ENCODE data around the gene SLC18A3.

Gene SLC18A3

DNA sequence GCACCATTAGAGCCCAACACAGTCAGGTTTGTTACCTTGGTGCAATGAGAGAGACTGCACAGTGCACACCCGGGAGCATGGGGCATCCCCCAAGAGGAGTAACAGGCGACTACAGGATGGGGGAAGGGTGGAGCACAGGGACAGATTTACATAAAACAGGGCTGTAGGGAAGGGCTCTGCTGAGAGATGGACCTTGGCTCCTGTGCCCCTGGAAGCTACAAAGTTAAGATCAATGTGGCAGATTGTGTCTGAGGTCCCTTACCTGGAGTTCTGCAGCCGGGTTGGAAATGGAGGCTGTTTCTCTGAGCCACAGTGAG lies 13.7 kb upstream of the SLC18A3 start:
- DNase-seq (ENCODE audit: low spot score) = no peak

DNA sequence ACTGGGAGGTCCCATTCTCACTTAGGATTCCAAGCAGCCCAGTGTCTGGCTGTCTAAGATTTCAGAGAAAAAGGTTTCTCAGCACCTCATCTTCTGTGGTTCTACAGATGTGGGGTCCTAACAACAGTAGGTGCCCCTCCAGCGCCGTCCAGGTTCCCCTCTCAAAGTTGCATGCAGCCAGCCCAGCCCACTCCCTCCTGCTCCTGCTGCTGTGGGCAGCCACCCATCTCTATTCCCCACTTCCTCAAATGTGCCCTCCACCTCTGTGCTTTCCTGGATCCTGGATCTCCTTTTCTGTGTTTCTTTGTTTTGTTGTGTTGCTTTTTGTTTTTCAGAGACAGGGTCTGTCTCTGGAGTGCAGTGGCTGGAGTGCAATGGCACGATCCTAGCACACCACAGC lies 13.3 kb upstream of the SLC18A3 start:
- no peak for DNase-seq (ENCODE audit: low spot score)

DNA sequence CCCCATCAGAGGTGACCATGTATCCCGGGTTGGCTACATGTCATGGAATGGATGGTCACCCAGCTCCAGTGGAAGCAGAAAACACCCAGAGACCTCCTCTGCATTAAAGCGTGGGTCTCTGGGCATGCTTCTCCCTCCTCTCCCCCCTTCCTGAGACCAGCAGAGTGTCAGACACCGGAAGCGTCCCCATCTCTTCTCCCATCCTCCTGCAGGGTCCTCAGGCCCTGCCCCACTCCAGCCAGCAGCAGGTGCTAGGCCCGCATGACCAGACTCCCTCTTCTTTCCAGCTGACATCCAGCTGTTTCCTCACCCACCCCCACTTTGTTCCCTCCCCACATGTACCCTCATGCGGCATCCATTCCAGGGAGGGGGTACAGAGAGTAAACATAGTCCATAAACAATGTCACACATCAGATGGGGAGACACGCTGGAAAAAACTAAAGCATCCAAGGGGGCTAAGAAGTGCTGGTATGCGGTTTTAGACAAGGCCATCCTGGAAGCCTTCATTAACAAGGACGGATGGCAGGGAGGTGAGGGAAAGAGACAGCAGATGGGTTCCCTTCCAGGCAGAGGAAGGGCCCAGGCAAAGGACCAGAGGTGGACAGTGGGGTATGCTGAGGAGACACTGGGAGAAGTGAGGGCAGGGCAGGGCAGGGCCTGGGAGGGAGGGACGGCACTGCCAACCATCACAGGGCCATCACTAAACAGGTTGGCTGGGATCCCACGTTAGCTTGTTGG lies 12.5 kb upstream of the SLC18A3 start:
- DNase-seq (ENCODE audit: low spot score) = no peak

DNA sequence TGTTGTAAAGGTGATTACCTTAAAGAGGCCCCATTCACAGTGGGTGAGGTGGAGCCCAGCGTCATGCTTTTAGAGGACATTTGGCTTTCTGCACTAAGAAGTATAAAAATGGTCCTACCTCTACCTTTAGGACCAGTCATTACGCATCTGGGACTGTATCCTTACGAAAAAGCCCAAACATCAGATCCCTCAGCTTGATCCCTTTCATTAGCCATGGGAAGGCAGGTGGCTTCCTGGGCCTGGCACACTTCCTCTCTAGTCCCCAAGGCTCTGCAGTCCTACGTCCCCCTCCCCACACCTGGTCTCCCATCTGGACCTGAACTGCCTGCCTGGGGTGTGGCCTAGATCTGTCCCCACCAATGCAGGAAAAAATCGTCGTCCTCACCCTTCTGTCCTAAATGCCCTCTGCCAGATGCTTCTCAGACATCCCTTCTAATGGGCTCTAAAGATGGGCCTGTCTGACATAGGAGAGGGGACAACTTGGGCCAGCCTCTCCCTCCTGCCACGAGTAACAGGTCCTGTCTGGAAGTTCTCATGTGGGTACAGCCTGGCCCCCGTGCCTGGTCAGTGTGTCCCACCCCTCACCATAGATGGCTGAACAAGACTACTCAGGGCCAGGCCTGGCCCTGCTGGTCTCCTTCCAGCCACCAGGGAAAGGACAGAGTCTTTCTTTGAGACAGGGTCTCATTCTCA lies 11.8 kb upstream of the SLC18A3 start:
- DNase-seq (ENCODE audit: low spot score) = no peak

DNA sequence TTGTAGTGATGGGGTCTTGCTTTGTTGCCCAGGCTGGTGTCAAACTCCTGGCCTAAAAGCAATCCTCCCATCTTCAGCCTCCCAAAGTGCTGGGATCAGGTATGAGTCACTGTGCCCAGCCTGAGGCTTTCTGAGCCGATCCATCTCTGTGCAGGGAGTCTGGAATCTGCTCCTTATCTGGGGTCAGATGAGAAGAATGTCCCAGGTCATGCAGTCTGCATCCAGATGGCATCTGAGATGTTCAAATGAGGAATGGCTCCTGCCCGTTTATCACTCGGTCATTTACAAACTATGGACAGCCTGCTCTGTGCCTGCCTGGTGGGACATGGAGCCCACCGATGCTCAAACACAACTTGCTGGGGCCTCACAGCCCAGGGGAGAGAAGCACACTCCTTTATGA lies 11.1 kb upstream of the SLC18A3 start:
- DNase-seq (ENCODE audit: low spot score) = no peak

DNA sequence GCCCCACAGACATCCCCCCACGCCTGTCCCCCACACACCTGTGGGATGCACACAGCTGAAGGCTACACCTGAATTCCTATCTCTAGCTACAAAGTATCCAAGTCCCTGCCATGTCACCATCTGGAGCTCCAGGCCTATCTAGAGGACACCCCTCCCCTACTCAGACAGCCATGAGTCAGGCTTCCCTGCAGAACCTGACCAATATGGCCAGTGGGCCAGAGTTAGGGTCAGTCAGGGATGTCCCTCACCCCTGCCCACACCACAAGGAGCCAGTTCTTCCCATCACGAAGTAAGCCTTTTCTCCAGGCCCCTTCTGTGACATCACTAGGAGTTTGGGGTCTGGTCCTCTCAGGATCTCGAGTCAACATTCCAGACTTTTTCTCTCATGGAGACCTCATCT lies 10.6 kb upstream of the SLC18A3 start:
- no peak for DNase-seq (ENCODE audit: low spot score)

DNA sequence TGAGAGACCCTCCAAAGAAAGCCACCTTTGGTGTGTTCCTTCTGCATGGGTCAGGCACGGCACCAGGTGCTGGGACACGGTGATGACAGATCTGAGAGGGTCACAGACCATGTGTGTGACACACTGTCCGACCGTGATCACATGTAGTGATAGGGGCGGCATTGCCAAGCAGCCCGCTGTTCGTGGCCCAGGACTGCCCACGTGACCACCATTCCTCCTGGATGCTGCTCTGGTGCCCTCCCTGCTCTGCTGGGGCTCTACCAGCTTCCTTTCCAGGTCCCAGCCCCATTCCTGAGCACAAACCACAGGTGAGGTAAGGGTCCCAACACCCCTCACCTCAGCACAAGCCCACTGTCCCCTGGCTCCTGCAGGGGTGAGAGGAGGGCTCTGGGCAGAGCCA lies 10.1 kb upstream of the SLC18A3 start:
- DNase-seq (ENCODE audit: low spot score) = no peak

DNA sequence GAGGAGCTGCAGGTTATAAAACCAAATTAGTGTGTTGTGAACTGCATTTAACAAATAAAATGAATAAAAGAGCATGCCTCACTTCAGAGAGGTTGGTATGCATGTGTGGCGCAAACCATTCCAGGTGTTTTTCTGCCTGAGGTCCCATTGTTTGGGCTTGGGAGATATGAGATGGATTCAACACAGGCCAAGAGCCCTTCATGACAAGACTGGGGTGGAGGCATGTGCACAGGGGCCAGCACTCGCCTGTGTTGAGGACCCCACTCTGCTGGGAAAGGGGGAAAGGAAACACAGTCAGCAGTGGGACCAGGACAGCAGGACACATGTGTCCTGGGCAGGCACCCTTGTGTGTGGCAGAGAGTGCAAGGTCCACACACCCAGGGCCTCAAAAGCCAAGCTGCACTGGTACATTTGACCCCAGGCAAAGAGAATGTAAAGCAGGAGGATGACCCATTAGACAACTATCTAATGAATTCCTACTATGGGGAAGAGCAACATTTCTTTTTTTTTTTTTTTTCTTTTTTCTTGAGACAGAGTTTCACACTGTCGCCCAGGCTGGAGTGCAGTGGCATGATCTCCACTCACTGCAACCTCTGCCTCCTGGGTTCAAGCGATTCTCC lies 9.2 kb upstream of the SLC18A3 start:
- DNase-seq (ENCODE audit: low spot score) = no peak

DNA sequence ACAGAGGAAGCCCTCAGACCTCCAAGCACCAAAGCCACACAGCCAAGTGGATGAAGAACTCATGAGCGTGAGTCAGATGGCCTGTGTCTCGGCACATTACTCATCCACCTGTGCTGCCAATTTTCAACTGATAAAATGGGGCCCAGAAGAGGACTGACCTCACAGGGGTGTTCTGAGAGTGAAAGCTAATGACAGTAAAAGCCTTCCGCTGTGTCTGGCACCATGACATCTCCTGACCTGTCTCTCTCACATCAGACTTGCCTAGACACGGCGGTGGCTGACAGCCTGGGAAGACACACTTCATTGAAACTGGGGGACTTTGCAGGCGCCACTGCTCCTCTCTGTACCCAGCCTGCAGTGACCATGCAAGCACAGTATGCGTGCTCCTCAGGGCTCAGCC lies 8.3 kb upstream of the SLC18A3 start:
- DNase-seq (ENCODE audit: low spot score) = no peak

DNA sequence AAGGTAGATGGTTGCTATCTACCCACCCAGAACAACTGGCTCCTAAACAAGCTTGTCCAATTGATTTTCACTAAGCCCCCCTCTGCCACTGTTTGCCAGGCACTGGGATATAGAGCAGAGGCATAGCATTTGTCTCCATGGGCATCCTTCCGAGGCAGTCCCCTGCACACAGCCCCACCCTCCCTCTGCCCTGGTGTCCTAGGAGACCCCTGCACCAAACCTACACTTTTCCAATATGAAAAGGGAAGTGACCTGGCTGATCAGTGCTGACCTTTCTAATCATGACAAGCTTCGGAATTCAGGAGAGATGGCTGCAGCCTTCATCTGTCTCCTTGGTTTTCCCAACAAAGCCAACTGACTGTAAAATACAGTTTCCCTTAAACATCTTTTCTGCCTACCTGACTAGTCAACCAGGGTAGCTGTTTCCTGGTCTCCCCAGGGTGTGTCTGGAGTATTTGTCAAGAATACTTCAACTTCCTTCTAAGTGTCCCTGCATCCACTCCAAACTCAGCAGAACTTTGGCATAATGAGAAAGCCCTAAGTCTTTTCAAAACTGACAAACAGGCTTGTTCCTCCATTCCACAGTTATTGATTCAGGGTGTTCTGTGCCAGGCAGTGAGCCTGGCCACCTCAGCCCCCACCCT lies 7.6 kb upstream of the SLC18A3 start:
- no peak for DNase-seq (ENCODE audit: low spot score)

DNA sequence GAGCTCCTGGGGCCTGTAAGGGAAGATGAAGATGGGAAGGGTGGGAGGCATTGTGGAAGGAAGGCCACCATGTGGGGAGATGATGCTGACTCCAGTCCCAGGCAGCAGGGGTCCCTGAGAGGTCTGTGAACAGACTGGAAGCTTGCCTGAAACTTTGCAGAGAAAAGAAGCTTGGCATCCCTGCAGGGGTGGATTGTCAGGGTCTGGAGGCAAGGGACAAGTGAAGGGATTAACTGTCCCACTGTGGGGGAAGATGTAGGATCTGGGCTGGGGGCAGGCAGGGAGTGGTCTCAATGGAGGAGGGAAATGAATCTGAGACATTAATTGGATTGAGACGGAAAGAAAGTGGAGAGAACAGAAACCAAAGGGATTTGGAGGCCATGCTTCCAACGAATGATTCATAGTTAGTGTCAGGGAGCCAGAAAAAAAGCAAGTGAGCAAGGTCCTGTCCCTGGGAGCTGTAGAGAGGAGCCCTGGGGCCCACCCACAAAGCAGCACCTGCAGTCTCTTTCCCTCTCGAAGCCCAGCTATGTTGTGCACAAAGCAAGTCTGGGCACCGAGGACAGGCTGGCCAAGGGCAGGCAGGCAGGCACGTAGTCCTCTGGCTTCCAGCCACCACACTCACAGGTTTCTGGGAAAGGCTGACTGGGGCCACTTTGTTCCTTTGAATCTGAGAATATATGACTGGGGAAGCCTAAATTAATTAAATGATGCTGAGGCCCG lies 4.7 kb upstream of the SLC18A3 start:
- no peak for DNase-seq (ENCODE audit: low spot score)

DNA sequence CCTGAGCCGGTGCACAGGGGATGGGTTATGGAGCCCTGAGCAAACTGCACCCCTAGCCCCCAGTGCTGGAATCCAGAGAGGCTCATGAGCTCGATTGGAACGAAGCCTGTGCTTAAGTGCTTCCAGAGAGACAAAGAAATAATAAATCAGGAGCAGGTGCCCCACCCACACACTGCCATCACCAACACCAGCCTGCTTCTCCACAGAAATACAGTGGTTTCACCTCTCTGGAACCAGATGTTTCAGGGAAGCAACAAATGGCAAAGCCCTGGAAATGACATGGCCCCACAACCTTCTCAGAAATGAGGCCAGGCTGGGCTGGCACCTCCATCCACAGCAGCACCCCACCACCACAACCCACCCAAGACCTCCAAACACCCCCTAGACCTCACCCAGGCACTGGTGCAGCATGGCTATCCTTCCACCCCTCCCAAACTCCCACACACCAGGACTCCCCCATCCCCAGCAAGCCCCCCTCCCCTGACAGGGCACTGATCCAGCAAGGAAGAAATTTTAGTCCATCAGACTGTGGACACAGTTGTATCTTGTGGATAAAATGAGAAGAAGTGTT lies 4.1 kb upstream of the SLC18A3 start:
- DNase-seq (ENCODE audit: low spot score) = no peak

DNA sequence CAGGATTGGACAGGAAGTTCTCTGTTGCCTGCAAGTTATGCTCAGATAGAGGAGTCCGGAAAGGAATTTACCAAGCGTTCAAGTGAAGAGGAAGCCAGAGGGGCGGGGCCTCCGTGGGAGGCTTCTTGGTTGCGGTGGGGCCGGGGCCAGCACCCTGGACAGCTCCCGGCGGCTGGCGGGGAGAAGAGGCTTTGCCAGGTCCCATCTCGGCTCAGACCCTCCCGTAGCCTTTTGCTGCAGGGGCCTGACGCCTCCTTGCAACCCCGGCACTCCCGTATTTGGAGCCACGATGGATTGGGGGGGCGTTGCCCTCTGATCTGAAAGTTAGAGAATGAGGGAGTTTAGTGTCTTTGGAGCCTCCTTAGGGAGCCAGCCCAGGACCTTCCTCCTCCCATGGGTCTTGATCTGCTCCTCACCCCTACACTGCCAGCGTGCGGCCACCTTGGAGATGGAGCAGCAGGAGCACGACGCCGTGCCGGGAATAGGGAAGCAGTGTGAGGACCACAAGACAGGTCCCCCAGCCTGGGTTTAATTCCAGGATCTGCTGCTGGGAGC lies 3.1 kb upstream of the SLC18A3 start:
- peak; percentile 25 for DNase-seq (ENCODE audit: low spot score)

DNA sequence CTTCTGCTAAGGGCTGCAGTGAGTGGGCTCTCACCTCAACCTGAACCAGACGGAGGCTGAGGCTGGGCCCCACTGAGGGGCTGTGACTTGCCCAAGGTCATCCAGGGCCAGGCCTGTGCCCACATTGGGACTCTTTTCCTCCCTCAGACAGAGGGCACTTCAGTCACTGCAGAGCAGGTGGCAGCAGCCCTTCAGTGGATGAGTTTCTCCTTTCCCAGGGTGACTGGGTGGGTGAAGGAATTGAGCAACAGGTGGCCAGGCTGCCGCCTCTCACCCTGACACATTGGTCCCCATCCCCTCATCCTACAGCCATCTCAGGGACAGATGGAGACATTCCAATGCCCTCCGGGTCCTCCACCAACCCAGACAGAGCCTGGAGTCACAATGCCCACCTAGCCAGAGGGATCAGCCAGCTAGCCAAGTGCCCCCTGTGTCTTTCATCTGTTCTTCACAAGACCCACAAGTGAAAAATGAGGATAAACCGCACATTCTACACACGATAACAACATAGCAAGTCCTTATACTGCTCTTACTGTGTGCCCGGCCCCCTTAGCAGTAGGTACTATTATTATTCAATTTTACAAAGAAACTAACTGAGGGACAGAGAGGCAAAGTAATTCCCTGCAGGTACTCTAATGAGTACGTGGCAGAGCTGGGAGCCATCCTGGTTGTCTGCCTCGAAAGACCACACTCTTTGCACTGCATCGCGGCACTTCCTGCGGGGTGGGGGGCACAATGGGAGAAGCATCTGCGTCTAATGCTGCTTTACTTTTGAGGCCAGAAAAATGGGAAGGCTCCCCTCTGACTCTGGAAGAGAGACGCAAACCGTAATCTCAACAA lies 1.7 kb upstream of the SLC18A3 start:
- DNase-seq (ENCODE audit: low spot score) = no peak

DNA sequence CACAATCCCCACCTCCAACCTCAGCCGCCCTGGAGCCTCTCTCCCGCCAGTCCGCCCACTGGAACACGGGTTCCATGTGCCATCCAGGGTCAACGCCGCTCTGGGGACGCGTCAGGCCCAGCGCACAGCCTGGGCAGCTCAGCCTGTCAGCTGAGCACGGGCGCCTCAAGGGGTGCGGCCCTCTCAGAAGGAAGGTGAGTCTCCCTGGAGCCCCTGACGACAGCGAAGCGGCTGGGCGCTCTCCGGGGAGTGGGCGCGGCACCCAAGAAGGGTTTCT lies 1.2 kb upstream of the SLC18A3 start:
- no peak for DNase-seq (ENCODE audit: low spot score)

DNA sequence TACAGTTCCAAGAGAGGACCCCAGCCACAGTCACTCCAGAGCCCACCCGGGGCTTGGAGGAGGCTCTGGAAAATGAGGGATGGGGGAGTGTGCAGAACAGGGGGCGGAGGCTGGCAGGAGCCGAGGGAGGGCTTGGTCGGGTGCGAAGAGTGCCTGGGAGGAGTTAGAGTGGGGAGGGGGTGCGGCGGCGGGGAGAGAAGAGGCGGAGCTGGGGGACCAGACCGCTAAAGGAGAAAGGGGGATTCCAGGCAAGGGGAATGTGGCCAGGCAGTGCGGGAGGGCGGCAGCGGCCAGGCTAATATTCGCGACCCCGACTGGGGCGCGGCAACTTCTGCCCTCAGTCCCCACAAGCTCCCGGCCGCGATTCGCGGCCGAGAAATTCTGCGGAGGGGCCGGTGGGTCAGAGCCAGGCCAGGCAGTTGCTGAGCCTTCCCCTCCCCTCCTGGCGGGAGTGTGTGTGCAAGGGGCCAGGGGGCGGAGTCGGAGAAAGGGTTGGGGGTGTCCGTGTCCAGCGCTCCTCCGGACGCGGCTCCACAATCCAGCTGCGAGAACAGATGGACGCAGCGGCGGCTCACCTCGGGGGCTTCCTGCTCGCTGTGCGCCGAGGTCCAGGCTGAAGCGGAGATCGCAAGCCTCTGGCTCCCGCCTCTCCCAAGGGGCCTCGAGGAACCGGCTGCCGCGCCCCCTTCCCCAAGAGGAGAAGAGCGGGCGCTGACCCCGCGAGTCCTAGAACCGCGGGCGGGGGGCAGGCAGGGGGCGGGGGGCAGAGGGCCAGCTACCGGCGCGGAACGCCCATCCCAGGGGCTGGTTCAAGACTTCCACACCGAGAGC lies 612 bp upstream of the SLC18A3 start:
- DNase-seq (ENCODE audit: low spot score) = no peak

DNA sequence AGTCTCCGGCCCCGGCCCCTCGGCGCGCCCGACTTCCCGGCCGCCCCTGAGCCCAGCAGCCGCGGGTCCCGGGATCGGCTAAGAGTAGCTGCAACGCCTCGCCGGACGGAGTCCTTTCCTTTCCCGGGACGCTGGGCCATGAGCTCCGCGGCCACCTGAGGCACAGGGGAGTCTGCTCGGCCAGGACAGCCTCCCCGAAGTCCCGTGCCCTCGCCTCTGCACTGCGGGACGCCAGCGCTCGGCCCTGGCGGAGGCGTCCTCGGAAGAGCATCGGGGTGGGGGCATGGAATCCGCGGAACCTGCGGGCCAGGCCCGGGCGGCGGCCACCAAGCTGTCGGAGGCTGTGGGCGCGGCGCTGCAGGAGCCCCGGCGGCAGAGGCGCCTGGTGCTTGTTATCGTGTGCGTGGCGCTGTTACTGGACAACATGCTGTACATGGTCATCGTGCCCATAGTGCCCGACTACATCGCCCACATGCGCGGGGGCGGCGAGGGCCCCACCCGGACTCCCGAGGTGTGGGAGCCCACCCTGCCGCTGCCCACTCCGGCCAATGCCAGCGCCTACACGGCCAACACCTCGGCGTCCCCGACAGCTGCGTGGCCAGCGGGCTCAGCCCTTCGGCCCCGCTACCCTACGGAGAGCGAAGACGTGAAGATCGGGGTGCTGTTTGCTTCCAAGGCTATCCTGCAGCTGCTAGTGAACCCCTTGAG lies 502 bp downstream of the SLC18A3 start:
- DNase-seq (ENCODE audit: low spot score) = no peak

DNA sequence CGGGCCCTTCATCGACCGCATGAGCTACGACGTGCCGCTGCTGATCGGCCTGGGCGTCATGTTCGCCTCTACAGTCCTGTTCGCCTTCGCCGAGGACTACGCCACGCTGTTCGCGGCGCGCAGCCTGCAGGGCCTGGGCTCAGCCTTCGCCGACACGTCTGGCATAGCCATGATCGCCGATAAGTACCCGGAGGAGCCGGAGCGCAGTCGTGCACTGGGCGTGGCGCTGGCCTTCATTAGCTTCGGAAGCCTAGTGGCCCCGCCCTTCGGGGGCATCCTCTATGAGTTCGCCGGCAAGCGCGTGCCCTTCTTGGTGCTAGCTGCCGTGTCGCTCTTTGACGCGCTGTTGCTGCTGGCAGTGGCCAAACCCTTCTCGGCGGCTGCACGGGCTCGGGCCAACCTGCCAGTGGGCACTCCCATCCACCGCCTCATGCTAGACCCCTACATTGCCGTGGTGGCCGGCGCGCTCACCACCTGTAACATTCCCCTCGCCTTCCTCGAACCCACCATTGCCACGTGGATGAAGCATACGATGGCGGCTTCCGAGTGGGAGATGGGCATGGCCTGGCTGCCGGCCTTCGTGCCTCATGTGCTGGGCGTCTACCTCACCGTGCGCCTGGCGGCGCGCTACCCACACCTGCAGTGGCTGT lies 1.2 kb downstream of the SLC18A3 start:
- DNase-seq (ENCODE audit: low spot score) = no peak
